H1 (cell line): ENCODE measurements around the gene PJA1.

Experiments
- CEBPB ChIP-seq: IDR thresholded peaks from 2 replicates; pipeline ENCODE4 v1.6.1; 2012; ENCODE audit warnings: low read depth, low read length
- CTCF ChIP-seq, 3 experiments: IDR thresholded peaks; 1 replicate in 2 of 3; 2 replicates in 1 of 3; pipeline versions ENCODE4 v1.5.1 to v1.6.1; 2011; ENCODE audit warnings: low read length in 3 of 3, mild to moderate bottlenecking in 3 of 3, inconsistent platforms in 2 of 3, low read depth in 1 of 3, moderate library complexity in 1 of 3; ENCODE audit not compliant: insufficient read depth in 1 of 3; ENCODE audit errors: control extremely low read depth in 1 of 3
- EZH2 ChIP-seq: fragments of 200-600 bp; sonication (generic); IDR thresholded peaks from 2 replicates; pipeline ENCODE4 v1.7.1; 2012; ENCODE audit warnings: low read depth, mild to moderate bottlenecking, moderate library complexity, low read length, inconsistent platforms; ENCODE audit not compliant: severe bottlenecking
- POLR2A ChIP-seq, 2 experiments: IDR thresholded peaks; 1 replicate in 1 of 2; 2 replicates in 1 of 2; pipeline ENCODE4 v1.6.1; 2011; ENCODE audit warnings: low read depth in 2 of 2, low read length in 2 of 2, mild to moderate bottlenecking in 2 of 2; ENCODE audit errors: control extremely low read depth in 1 of 2
- RFX5 ChIP-seq: IDR thresholded peaks from 2 replicates; pipeline ENCODE4 v1.6.1; 2011; ENCODE audit warnings: low read depth, low read length, improper control_type of control experiment, borderline replicate concordance
- ZNF274 ChIP-seq: IDR thresholded peaks from 2 replicates; pipeline ENCODE4 v1.7.0; 2012; ENCODE audit warnings: low read length, borderline replicate concordance; ENCODE audit errors: extremely low read depth

GRCh38 chrX:69186651-69187050 lies 21.4 kb upstream of the PJA1 start:
- TF ChIP-seq EZH2 = no peak
- TF ChIP-seq CEBPB = no peak
- no peak for TF ChIP-seq ZNF274
- TF ChIP-seq RFX5 = no peak
- no peak for TF ChIP-seq CTCF (IDR thresholded peaks at IDR 0.05; ENCODE audit: control extremely low read depth in 1 of 3, insufficient read depth in 1 of 3, low read depth in 1 of 3, low read length in 3 of 3)
- TF ChIP-seq POLR2A (IDR thresholded peaks at IDR 0.05; ENCODE audit: control extremely low read depth in 1 of 2, low read depth in 2 of 2, low read length in 2 of 2) = no peak
